ENCODE measurements around the gene LMBR1L. TPM values are rescaled to one million over a fixed set of nuclear protein-coding genes. Genes with fewer than 3 reads are reported as not detected.

Gene LMBR1L
- total RNA-seq, 1 experiment from 2014 or later: 46.8 TPM

GRCh38 chr12:49050507-49051372 lies 59.9 kb downstream of the LMBR1L start:
- H3K79me2 ChIP-seq (ENCODE audit: low read length): peaks cover 30% of the 10 kb centered on the region
- H3K9me2 ChIP-seq (replicated peaks; ENCODE audit: insufficient read depth, low read length): no peaks in the 10 kb centered on the region
- DNase-seq: no peak
- peaks cover 25% of the 10 kb centered on the region for H4K20me1 ChIP-seq (ENCODE audit: insufficient read depth, low read depth, low read length)
- H3K36me3 ChIP-seq (ENCODE audit: insufficient read depth, low read length): peaks cover 45% of the 10 kb centered on the region
- H3K9ac ChIP-seq (ENCODE audit: low read length): no peak overlapping the region
- no peak overlapping the region for H3K4me3 ChIP-seq (ENCODE audit: low read length)
- H3K4me2 ChIP-seq (ENCODE audit: low read depth, low read length, poor library complexity, severe bottlenecking): no peak overlapping the region
- no peak overlapping the region for H3K27ac ChIP-seq (ENCODE audit: low read length)
- H3K4me1 ChIP-seq (ENCODE audit: low read length): peaks cover 3% of the 10 kb centered on the region
- H2AFZ ChIP-seq (ENCODE audit: low read length): no peak overlapping the region
- no peaks in the 10 kb centered on the region for H3K9me3 ChIP-seq (ENCODE audit: low read length)
- H3K27me3 ChIP-seq (ENCODE audit: low read length): no peaks in the 10 kb centered on the region

DNA sequence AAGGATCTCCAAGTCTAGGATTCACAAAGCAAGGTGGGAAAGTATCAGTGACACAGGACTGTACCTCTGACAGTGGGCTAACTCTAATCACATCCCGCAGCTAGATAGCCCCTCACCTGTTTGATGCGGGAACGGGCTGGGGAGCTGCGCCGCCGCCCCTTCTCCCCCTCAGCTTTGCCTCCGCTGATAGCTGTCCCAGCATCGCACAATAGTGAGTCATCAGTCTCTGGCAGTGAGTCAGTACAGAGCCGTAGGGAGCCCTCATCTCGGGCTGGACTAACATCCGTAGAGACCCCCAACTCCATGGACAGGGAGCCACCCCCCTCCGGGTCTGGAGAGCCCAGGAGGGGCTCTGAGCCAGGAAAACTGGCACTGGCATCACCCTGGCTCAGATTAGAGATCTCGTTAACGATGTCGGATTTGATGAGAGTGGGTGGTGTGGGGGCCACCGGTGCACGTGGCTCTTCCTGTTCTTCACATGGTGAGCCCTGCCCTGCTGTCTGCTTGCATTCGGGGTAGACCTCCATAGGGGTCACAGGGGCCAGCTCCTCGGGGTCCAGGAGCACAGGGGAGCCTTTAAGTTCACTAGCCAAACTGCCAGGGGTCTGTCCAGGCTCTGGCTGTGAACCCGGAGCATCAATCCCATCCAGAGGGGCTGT lies 61.0 kb downstream of the LMBR1L start:
- Histone ChIP-seq H3K79me2 (ENCODE audit: low read length) (peaks cover 20% of the 10 kb centered on the region), H4K20me1 (ENCODE audit: insufficient read depth, low read depth, low read length) (peaks cover 15% of the 10 kb centered on the region), H3K36me3 (ENCODE audit: insufficient read depth, low read length) (peaks cover 39% of the 10 kb centered on the region; the same call in 1 of the 2 replicates), H3K9me3 (ENCODE audit: low read length) (no peaks in the 10 kb centered on the region), H3K9me2 (replicated peaks; ENCODE audit: insufficient read depth, low read length) (no peaks in the 10 kb centered on the region), H2AFZ (ENCODE audit: low read length) (no peak overlapping the region), H3K4me1 (ENCODE audit: low read length) (no peaks in the 10 kb centered on the region), H3K27me3 (ENCODE audit: low read length) (no peaks in the 10 kb centered on the region), H3K4me3 (ENCODE audit: low read length) (no peak overlapping the region), H3K4me2 (ENCODE audit: low read depth, low read length, poor library complexity, severe bottlenecking) (no peak overlapping the region), H3K27ac (ENCODE audit: low read length) (no peak overlapping the region), H3K9ac (ENCODE audit: low read length) (no peak overlapping the region)
- DNase-seq: no peak

DNA sequence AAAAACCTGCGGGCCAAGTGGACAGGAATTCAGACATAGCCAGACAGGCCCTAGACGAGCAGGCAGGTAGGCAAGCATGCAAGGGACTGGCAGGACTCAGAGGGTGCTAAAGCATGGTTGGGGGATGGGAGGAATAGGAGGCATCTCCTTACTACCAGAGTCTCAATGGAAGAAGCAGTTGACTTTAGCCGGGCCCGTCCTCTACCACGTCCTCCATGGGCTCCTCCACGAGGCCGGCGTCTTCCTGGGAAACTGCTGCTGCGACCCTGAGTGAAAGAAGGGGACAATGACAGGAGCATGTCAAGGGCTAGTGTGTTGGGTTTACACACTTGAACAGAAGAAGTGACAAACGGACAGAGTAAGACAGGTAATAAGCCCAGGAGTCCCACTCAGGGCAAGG lies 61.7 kb downstream of the LMBR1L start:
- peaks cover 13% of the 10 kb centered on the region for H3K79me2 ChIP-seq (ENCODE audit: low read length)
- no peaks in the 10 kb centered on the region for H3K9me3 ChIP-seq (ENCODE audit: low read length)
- no peaks in the 10 kb centered on the region for H3K4me1 ChIP-seq (ENCODE audit: low read length)
- no peaks in the 10 kb centered on the region for H3K27me3 ChIP-seq (ENCODE audit: low read length)
- H3K27ac ChIP-seq (ENCODE audit: low read length): no peak overlapping the region
- no peak overlapping the region for H3K4me3 ChIP-seq (ENCODE audit: low read length)
- no peaks in the 10 kb centered on the region for H3K9me2 ChIP-seq (replicated peaks; ENCODE audit: insufficient read depth, low read length)
- H3K9ac ChIP-seq (ENCODE audit: low read length): no peak overlapping the region
- H3K4me2 ChIP-seq (ENCODE audit: low read depth, low read length, poor library complexity, severe bottlenecking): no peak overlapping the region
- no peak overlapping the region for H2AFZ ChIP-seq (ENCODE audit: low read length)
- no peak for DNase-seq
- H3K36me3 ChIP-seq (ENCODE audit: insufficient read depth, low read length): peaks cover 42% of the 10 kb centered on the region; the same call in 1 of the 2 replicates
- peaks cover 7% of the 10 kb centered on the region; the same call in 1 of the 2 replicates for H4K20me1 ChIP-seq (ENCODE audit: insufficient read depth, low read depth, low read length)

Small RNAs within 50 kb of the gene (small RNA-seq; reads per million reads assigned to genes)
- not detected for gene RF00019

Other genes starting within 250 kb of the LMBR1L start
- 0.60 and 1.4 TPM in 2 replicates for gene RND1, start 245.0 kb downstream of the LMBR1L start, total RNA-seq (2014; rRNA removed; shearing (Covaris generic); ENCODE audit: low replicate concordance)
- gene FKBP11, start 185.4 kb downstream of the LMBR1L start, total RNA-seq (2014; rRNA removed; shearing (Covaris generic); ENCODE audit: low replicate concordance): 22.0 and 29.8 TPM in 2 replicates
- 51.7 and 57.5 TPM in 2 replicates for gene ARF3, start 153.4 kb downstream of the LMBR1L start, total RNA-seq (2014; rRNA removed; shearing (Covaris generic); ENCODE audit: low replicate concordance)
- 0.61 and 1.0 TPM in 2 replicates for gene WNT10B, start 139.1 kb downstream of the LMBR1L start, total RNA-seq (2014; rRNA removed; shearing (Covaris generic); ENCODE audit: low replicate concordance)
- not detected in 2 replicates for gene WNT1, start 132.5 kb downstream of the LMBR1L start, total RNA-seq (2014; rRNA removed; shearing (Covaris generic); ENCODE audit: low replicate concordance)
- gene DDN, start 111.5 kb downstream of the LMBR1L start, total RNA-seq (2014; rRNA removed; shearing (Covaris generic); ENCODE audit: low replicate concordance): 9.6 and 20.2 TPM in 2 replicates
- 35.1 and 47.5 TPM in 2 replicates for gene PRKAG1, start 92.1 kb downstream of the LMBR1L start, total RNA-seq (2014; rRNA removed; shearing (Covaris generic); ENCODE audit: low replicate concordance)
- gene KMT2D, start 50.1 kb downstream of the LMBR1L start, total RNA-seq (2014; rRNA removed; shearing (Covaris generic); ENCODE audit: low replicate concordance): 29.6 and 42.6 TPM in 2 replicates
- gene RHEBL1, start 40.9 kb downstream of the LMBR1L start, total RNA-seq (2014; rRNA removed; shearing (Covaris generic); ENCODE audit: low replicate concordance): 4.1 and 5.1 TPM in 2 replicates
- gene DHH, start 16.0 kb downstream of the LMBR1L start, total RNA-seq (2014; rRNA removed; shearing (Covaris generic); ENCODE audit: low replicate concordance): 0.26 and 0.36 TPM in 2 replicates
- 770 and 904 TPM in 2 replicates for gene TUBA1B, start 20.5 kb upstream of the LMBR1L start, total RNA-seq (2014; rRNA removed; shearing (Covaris generic); ENCODE audit: low replicate concordance)
- 126 and 139 TPM in 2 replicates for gene TUBA1A, start 78.2 kb upstream of the LMBR1L start, total RNA-seq (2014; rRNA removed; shearing (Covaris generic); ENCODE audit: low replicate concordance)
- 90.0 and 132 TPM in 2 replicates for gene TUBA1C, start 154.2 kb upstream of the LMBR1L start, total RNA-seq (2014; rRNA removed; shearing (Covaris generic); ENCODE audit: low replicate concordance)
- gene PRPH, start 184.3 kb upstream of the LMBR1L start, total RNA-seq (2014; rRNA removed; shearing (Covaris generic); ENCODE audit: low replicate concordance): 0.52 TPM in 1 of 2 replicates, not detected in the other
- gene TROAP, start 212.4 kb upstream of the LMBR1L start, total RNA-seq (2014; rRNA removed; shearing (Covaris generic); ENCODE audit: low replicate concordance): 20.2 and 58.2 TPM in 2 replicates
- gene C1QL4, start 226.3 kb upstream of the LMBR1L start, total RNA-seq (2014; rRNA removed; shearing (Covaris generic); ENCODE audit: low replicate concordance): not detected in 2 replicates
- not detected in 2 replicates for gene DNAJC22, start 236.0 kb upstream of the LMBR1L start, total RNA-seq (2014; rRNA removed; shearing (Covaris generic); ENCODE audit: low replicate concordance)

Data from Karpas-422 (cell line).